Panc1 (cell line): ENCODE measurements around the gene PFN3. TPM values are rescaled to one million over a fixed set of nuclear protein-coding genes. Genes with fewer than 3 reads are reported as not detected.

Source experiments
- ATAC-seq: fragments of 200-7000 bp; cut with Tn5 transposase; 2 replicates; pipeline ENCODE4 v1.9.1; 2020; ENCODE audit warnings: mild to moderate bottlenecking, moderate library complexity
- BruUV-seq: library from RNA; stranded (reverse); fragments of 400-500 nt; replicated peaks from 2 replicates; lab custom pipeline; 2021; lab: Mats Ljungman, UMichigan
- CTCF ChIA-PET: fragments of 300-600 bp; sonication (Branson Sonifier 250); formaldehyde crosslinking; loops from one replicate; lab custom pipeline; 2022; ENCODE audit warnings: antibody characterized with exemption; lab: Charles Lee
- POLR2A ChIA-PET: fragments of 300-600 bp; sonication (Branson Sonifier 250); formaldehyde crosslinking; loops from one replicate; lab custom pipeline; 2022; ENCODE audit warnings: antibody characterized with exemption; lab: Charles Lee
- DNase-seq: peaks from one replicate; pipeline ENCODE4 v3.0.0-alpha.2; 2010; ENCODE audit warnings: low read depth, low spot score
- H3K27ac ChIP-seq: 2 replicates; pipeline ENCODE4 v1.5.1; 2011; ENCODE audit warnings: mild to moderate bottlenecking, low read length, inconsistent platforms
- H3K27me3 ChIP-seq: fragments of 200-500 bp; sonication (Bioruptor generic); 2 replicates; pipeline ENCODE4 v1.6.0; 2014; ENCODE audit warnings: low read length, inconsistent platforms; ENCODE audit not compliant: control insufficient read depth, insufficient read depth
- H3K36me3 ChIP-seq: fragments of 200-500 bp; sonication (Bioruptor generic); 2 replicates; pipeline ENCODE4 v1.5.1; 2014; ENCODE audit warnings: inconsistent platforms, mild to moderate bottlenecking, low read length, moderate library complexity; ENCODE audit not compliant: control insufficient read depth, insufficient read depth
- H3K4me1 ChIP-seq: 2 replicates; pipeline ENCODE4 v1.5.1; 2011; ENCODE audit warnings: inconsistent platforms, mild to moderate bottlenecking, low read length, moderate library complexity; ENCODE audit not compliant: control insufficient read depth, insufficient read depth
- H3K4me3 ChIP-seq, 2 experiments: 2 replicates each; pipeline ENCODE4 v1.5.1; 2011 to 2012; ENCODE audit warnings: low read depth in 2 of 2, low read length in 2 of 2, mild to moderate bottlenecking in 2 of 2, inconsistent platforms in 1 of 2, moderate library complexity in 1 of 2
- H3K9me3 ChIP-seq: fragments of 200-500 bp; sonication (Bioruptor generic); 2 replicates; pipeline ENCODE4 v1.5.1; 2014; ENCODE audit warnings: low read depth, mild to moderate bottlenecking, inconsistent platforms, low read length, moderate library complexity; ENCODE audit not compliant: control insufficient read depth, insufficient read depth
- CTCF ChIP-seq: fragments of 450-650 bp; IDR thresholded peaks from 2 replicates; pipeline ENCODE4 v1.5.1; 2017; ENCODE audit warnings: mild to moderate bottlenecking
- POLR2AphosphoS5 ChIP-seq: IDR thresholded peaks from 2 replicates; pipeline ENCODE4 v1.6.1; 2012; ENCODE audit warnings: mild to moderate bottlenecking, low read depth, low read length, moderate library complexity
- SIN3A ChIP-seq: IDR thresholded peaks from 2 replicates; pipeline ENCODE4 v1.6.1; 2012; ENCODE audit warnings: low read depth, mild to moderate bottlenecking, low read length, moderate library complexity, borderline replicate concordance; ENCODE audit not compliant: insufficient read depth
- TCF7L2 ChIP-seq: IDR thresholded peaks from 2 replicates; pipeline ENCODE4 v1.6.1; 2011; ENCODE audit warnings: mild to moderate bottlenecking, low read depth, low read length, inconsistent platforms
- in situ Hi-C: cut with HindIII; loops from 2 replicates; pipeline ENCODE4 v1.10.0; 2016; ENCODE audit warnings: low sequenced_read_pairs, low pct_unique_long_range_greater_than_20kb
- intact Hi-C: fragments of 100-400 bp; cut with micrococcal nuclease; formaldehyde crosslinking; loops from one replicate; pipeline ENCODE4 v1.10.0; 2022; ENCODE audit not compliant: unreplicated experiment
- total RNA-seq: library from RNA; stranded (reverse); gene quantifications from one replicate; pipeline ENCODE4 v1.2.1, GENCODE V29; 2021; ENCODE audit not compliant: unreplicated experiment
- TF ChIP-seq, protein P1 (sequence below), 2 experiments: IDR thresholded peaks; 2 replicates each; pipeline ENCODE4 v1.6.1; 2011 to 2012; ENCODE audit warnings: low read depth in 2 of 2, control low read depth in 1 of 2, low read length in 1 of 2, mild to moderate bottlenecking in 1 of 2, moderate library complexity in 1 of 2; ENCODE audit not compliant: insufficient read depth in 1 of 2

Gene PFN3
- total RNA-seq, 1 experiment from 2014 or later, result not detected

GRCh38 chr5:177397875-177398390, 2.5 kb downstream of the PFN3 start:
- in situ Hi-C loops (no loop called here), intact Hi-C loops (no loop called here)
- Histone ChIP-seq H3K4me3 (no peak overlapping the region), H3K36me3 (no peaks in the 10 kb centered on the region), H3K9me3 (no peaks in the 10 kb centered on the region), H3K4me1 (peaks cover 7% of the 10 kb centered on the region), H3K27ac (no peak overlapping the region), H3K27me3 (no peaks in the 10 kb centered on the region)
- no TSS peak for BruUV-seq
- DNase-seq (no peak), ATAC-seq (no peak)
- CTCF ChIA-PET, result no interaction called here
- TF ChIP-seq CTCF, result no peak
- no peak for TF ChIP-seq SIN3A
- TF ChIP-seq TCF7L2, result no peak
- TF ChIP-seq POLR2AphosphoS5, result no peak
- TF ChIP-seq, protein P1, sequence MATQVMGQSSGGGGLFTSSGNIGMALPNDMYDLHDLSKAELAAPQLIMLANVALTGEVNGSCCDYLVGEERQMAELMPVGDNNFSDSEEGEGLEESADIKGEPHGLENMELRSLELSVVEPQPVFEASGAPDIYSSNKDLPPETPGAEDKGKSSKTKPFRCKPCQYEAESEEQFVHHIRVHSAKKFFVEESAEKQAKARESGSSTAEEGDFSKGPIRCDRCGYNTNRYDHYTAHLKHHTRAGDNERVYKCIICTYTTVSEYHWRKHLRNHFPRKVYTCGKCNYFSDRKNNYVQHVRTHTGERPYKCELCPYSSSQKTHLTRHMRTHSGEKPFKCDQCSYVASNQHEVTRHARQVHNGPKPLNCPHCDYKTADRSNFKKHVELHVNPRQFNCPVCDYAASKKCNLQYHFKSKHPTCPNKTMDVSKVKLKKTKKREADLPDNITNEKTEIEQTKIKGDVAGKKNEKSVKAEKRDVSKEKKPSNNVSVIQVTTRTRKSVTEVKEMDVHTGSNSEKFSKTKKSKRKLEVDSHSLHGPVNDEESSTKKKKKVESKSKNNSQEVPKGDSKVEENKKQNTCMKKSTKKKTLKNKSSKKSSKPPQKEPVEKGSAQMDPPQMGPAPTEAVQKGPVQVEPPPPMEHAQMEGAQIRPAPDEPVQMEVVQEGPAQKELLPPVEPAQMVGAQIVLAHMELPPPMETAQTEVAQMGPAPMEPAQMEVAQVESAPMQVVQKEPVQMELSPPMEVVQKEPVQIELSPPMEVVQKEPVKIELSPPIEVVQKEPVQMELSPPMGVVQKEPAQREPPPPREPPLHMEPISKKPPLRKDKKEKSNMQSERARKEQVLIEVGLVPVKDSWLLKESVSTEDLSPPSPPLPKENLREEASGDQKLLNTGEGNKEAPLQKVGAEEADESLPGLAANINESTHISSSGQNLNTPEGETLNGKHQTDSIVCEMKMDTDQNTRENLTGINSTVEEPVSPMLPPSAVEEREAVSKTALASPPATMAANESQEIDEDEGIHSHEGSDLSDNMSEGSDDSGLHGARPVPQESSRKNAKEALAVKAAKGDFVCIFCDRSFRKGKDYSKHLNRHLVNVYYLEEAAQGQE (IDR thresholded peaks at IDR 0.05; ENCODE audit: insufficient read depth in 1 of 2, low read depth in 2 of 2, low read length in 1 of 2), result no peak
- POLR2A ChIA-PET, result no interaction called here

DNA sequence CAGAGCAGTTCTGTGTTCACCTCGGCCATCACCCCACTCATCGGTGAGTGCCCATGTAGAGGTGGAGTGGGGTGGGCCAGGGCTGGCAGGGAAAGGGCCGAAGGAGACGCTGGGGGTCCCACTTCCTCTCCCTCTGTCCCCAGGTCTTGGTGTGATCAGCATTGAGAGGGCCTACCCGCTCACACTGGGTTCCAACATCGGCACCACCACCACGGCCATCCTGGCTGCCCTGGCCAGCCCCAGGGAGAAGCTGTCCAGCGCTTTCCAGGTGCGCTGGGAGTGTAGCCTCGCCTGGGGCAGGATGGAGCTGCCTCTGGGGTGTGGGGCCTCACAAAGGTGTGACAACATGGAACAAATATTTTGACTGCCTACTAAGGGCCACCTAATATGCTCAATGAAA, 3.7 kb downstream of the PFN3 start:
- ChIA-PET POLR2A (no interaction called here), CTCF (no interaction called here)
- Histone ChIP-seq H3K36me3 (no peaks in the 10 kb centered on the region), H3K4me1 (no peaks in the 10 kb centered on the region), H3K4me3 (no peak overlapping the region), H3K27me3 (no peaks in the 10 kb centered on the region), H3K27ac (no peak overlapping the region), H3K9me3 (no peaks in the 10 kb centered on the region)
- TF ChIP-seq, protein P1 (IDR thresholded peaks at IDR 0.05; ENCODE audit: insufficient read depth in 1 of 2, low read depth in 2 of 2, low read length in 1 of 2), result no peak
- TF ChIP-seq TCF7L2, result no peak
- no peak for TF ChIP-seq POLR2AphosphoS5
- TF ChIP-seq SIN3A, result no peak
- TF ChIP-seq CTCF, result no peak
- in situ Hi-C loops, result no loop called here
- no TSS peak for BruUV-seq
- ATAC-seq, result no peak
- DNase-seq, result no peak
- intact Hi-C loops, result no loop called here
